Stomach (tissue), 9 donors: Measurements from ENCODE around the gene TBPL1. TPM values are rescaled to one million over a fixed set of nuclear protein-coding genes. Genes with fewer than 3 reads are reported as not detected.

Experiments used
- DNase-seq, 2 donors: peaks; one replicate each; pipeline versions ENCODE4 v3.0.0 to v3.0.0-alpha.2; 2013 to 2019
- H3K27ac ChIP-seq, 5 donors: fragments of 200-600 bp in 4 of 5; sonication (generic) in 4 of 5; one replicate each; pipeline ENCODE4 v1.5.1; 2013 to 2019; ENCODE audit warnings: mild to moderate bottlenecking in 1 of 5, moderate library complexity in 1 of 5
- H3K27me3 ChIP-seq, 3 donors: fragments of 200-600 bp; sonication (generic); one replicate each; pipeline ENCODE4 v1.5.1; 2017 to 2019; ENCODE audit warnings: mixed run types in 1 of 3
- H3K36me3 ChIP-seq, 4 donors: fragments of 200-600 bp; sonication (generic); 1 replicate in 3 of 4; 2 replicates in 1 of 4; pipeline ENCODE4 v1.5.1; 2016 to 2019
- H3K4me1 ChIP-seq, 4 donors: fragments of 200-600 bp; sonication (generic); one replicate each; pipeline ENCODE4 v1.5.1; 2016 to 2019
- H3K4me3 ChIP-seq, 4 donors: fragments of 200-600 bp; sonication (generic) in 3 of 4; one replicate each; pipeline ENCODE4 v1.5.1; 2016 to 2019; ENCODE audit warnings: mild to moderate bottlenecking in 1 of 4
- H3K9me3 ChIP-seq, 4 donors: fragments of 200-600 bp; sonication (generic); one replicate each; pipeline ENCODE4 v1.5.1; 2016 to 2019
- CTCF ChIP-seq, 7 experiments: fragments of 450-650 bp in 4 of 7; fragments of 200-600 bp in 3 of 7; sonication (generic) in 3 of 7; IDR thresholded peaks; one replicate each; pipeline ENCODE4 v1.5.1; 2016 to 2019; ENCODE audit warnings: antibody characterized with exemption in 7 of 7, control low read depth in 2 of 7, mild to moderate bottlenecking in 1 of 7
- EP300 ChIP-seq: sonication (generic); formaldehyde crosslinking; IDR thresholded peaks from one replicate; pipeline ENCODE4 v1.6.1; 2017; ENCODE audit warnings: antibody characterized with exemption
- POLR2A ChIP-seq, 4 donors: fragments of 450-650 bp; IDR thresholded peaks; one replicate each; pipeline ENCODE4 v1.6.1; 2016; ENCODE audit warnings: antibody characterized with exemption in 4 of 4, control low read depth in 2 of 4, mild to moderate bottlenecking in 1 of 4, moderate library complexity in 1 of 4
- POLR2AphosphoS5 ChIP-seq, 3 donors: sonication (generic); formaldehyde crosslinking; IDR thresholded peaks; one replicate each; pipeline ENCODE4 v1.6.1; 2016; ENCODE audit warnings: antibody characterized with exemption in 3 of 3
- WGBS, 5 donors: extraction: QIAGEN DNeasy Blood & Tissue Kit in 3 of 5; methylation state at CpG; one replicate each; pipeline versions ENCODE4 v1.1.5 to v1.1.7; 2013 to 2018; 5-methylcytosine and 5-hydroxymethylcytosine counted together
- intact Hi-C: fragments of 100-400 bp; cut with DNase I; formaldehyde crosslinking; loops from one replicate; pipeline ENCODE4 v1.15.1; 2023; ENCODE audit warnings: low total_unique reads
- polyA plus RNA-seq, 3 donors: library from polyadenylated mRNA; stranded (reverse); fragments of 200-250 nt; gene quantifications; one replicate each; pipeline ENCODE4 v1.2.3, GENCODE V29; 2013
- total RNA-seq, 5 donors: library from RNA; depleted of rRNA; stranded (reverse); fragments of >200 nt; gene quantifications; one replicate each; pipeline versions ENCODE4 v1.1.0 to v1.2.3, GENCODE V29; 2014 to 2016
- donor health status: healthy with polysubstance abuse.
- donor health status: Bipolar disorder and iron deficiency.
- donor health status: healthy.

Gene TBPL1
- total and polyA plus RNA-seq, 8 donors = 0.29 to 67.7 (median 17.7) TPM

GRCh38 chr6:134026597-134026996, 73.6 kb downstream of the TBPL1 start:
- H3K36me3 ChIP-seq = peaks cover 0 to 3% (median 0%) of the 10 kb centered on the region in 4 donors
- no peaks in the 10 kb centered on the region for H3K9me3 ChIP-seq
- no peak overlapping the region for H3K27ac ChIP-seq
- no peak for TF ChIP-seq EP300
- TF ChIP-seq POLR2A (IDR thresholded peaks at IDR 0.05) = no peak
- TF ChIP-seq CTCF (IDR thresholded peaks at IDR 0.05) = no peak
- no peak for TF ChIP-seq POLR2AphosphoS5 (IDR thresholded peaks at IDR 0.05)
- H3K27me3 ChIP-seq = no peaks in the 10 kb centered on the region
- H3K4me3 ChIP-seq = no peak overlapping the region
- H3K4me1 ChIP-seq = no peaks in the 10 kb centered on the region
- WGBS, 5 donors = 69 to 88% (median 84%) methylated on average over 3 of the region's 3 CpGs
- peak in 1 of 2 donors; percentile 20 for DNase-seq
- intact Hi-C loops = no loop called here

- TF ChIP-seq POLR2AphosphoS5 (IDR thresholded peaks at IDR 0.05) (no peak), CTCF (IDR thresholded peaks at IDR 0.05) (no peak), EP300 (no peak), POLR2A (IDR thresholded peaks at IDR 0.05) (no peak)
- intact Hi-C loops = no loop called here
- 83 to 92% (median 88%) methylated on average over 5 of the region's 5 CpGs for WGBS, 5 donors
Measured at GRCh38 chr6:134028438-134028837, 75.4 kb downstream of the TBPL1 start.

GRCh38 chr6:134029495-134030455, 76.8 kb downstream of the TBPL1 start:
- no peak for TF ChIP-seq POLR2A (IDR thresholded peaks at IDR 0.05)
- no peak for TF ChIP-seq POLR2AphosphoS5 (IDR thresholded peaks at IDR 0.05)
- no peak for TF ChIP-seq EP300
- TF ChIP-seq CTCF (IDR thresholded peaks at IDR 0.05) = no peak
- no peak for DNase-seq
- 67 to 73% (median 68%) methylated on average over 6 of the region's 6 CpGs for WGBS, 5 donors
- H3K4me3 ChIP-seq = no peak overlapping the region
- peaks cover 0 to 20% (median 7%) of the 10 kb centered on the region in 4 donors for H3K4me1 ChIP-seq
- intact Hi-C loops = no loop called here
- no peak overlapping the region for H3K27ac ChIP-seq
- peaks cover 0 to 3% (median 0%) of the 10 kb centered on the region in 4 donors for H3K36me3 ChIP-seq
- H3K27me3 ChIP-seq = no peaks in the 10 kb centered on the region
- H3K9me3 ChIP-seq = no peaks in the 10 kb centered on the region

More at GRCh38 chr6:134028438-134028837, 75.4 kb downstream of the TBPL1 start:
- peaks cover 0 to 7% (median 1%) of the 10 kb centered on the region in 4 donors for H3K4me1 ChIP-seq
- H3K36me3 ChIP-seq = peaks cover 0 to 3% (median 0%) of the 10 kb centered on the region in 4 donors
- no peak overlapping the region for H3K4me3 ChIP-seq
- H3K27me3 ChIP-seq = no peaks in the 10 kb centered on the region
- H3K27ac ChIP-seq = no peak overlapping the region
- no peaks in the 10 kb centered on the region for H3K9me3 ChIP-seq
- DNase-seq = no peak

- no peaks in the 10 kb centered on the region for H3K9me3 ChIP-seq
- DNase-seq = no peak
- TF ChIP-seq CTCF (IDR thresholded peaks at IDR 0.05) (no peak), POLR2AphosphoS5 (IDR thresholded peaks at IDR 0.05) (no peak), POLR2A (IDR thresholded peaks at IDR 0.05) (no peak), EP300 (no peak)
- WGBS, 5 donors = 35 to 75% (median 63%) methylated on average over 2 of the region's 2 CpGs
- H3K36me3 ChIP-seq = peaks cover 0 to 3% (median 0%) of the 10 kb centered on the region in 4 donors
- no peak overlapping the region for H3K27ac ChIP-seq
- H3K4me3 ChIP-seq = no peak overlapping the region
- H3K27me3 ChIP-seq = no peaks in the 10 kb centered on the region
- intact Hi-C loops = no loop called here
- peaks cover 3 to 37% (median 15%) of the 10 kb centered on the region in 4 donors for H3K4me1 ChIP-seq
Measured at GRCh38 chr6:134031696-134032255, 78.8 kb downstream of the TBPL1 start.
